RWPE1 (cell line): ENCODE measurements around the gene TIMP2.
"Not testable (repeated sequence)": the region's sequence is repeated elsewhere in the genome, so short reads cannot be mapped to it uniquely, and the experiment has no call there.

Experiments
- CTCF ChIA-PET: fragments of 350-600 bp; sonication (Branson Sonifier 250); formaldehyde crosslinking; extraction: SDS; loops from one replicate; lab custom pipeline; 2021; lab: Yijun Ruan, JAX
- POLR2A ChIA-PET: fragments of 400-600 bp; formaldehyde crosslinking; extraction: SDS; loops from one replicate; lab custom pipeline; 2020; ENCODE audit warnings: antibody characterized with exemption; ENCODE audit not compliant: low non-redundant PET; lab: Yijun Ruan, JAX
- DNase-seq: peaks from one replicate; pipeline ENCODE4 v3.0.0; 2012; ENCODE audit warnings: low spot score
- H3K27ac ChIP-seq: fragments of 450-650 bp; 2 replicates; pipeline ENCODE4 v1.5.1; 2017
- TF ChIP-seq, protein P1 (sequence below): fragments of 450-650 bp; conservative IDR thresholded peaks from 2 replicates; pipeline ENCODE4 v1.5.1; 2017; ENCODE audit warnings: low read depth, mild to moderate bottlenecking

TIMP2 gene

DNA sequence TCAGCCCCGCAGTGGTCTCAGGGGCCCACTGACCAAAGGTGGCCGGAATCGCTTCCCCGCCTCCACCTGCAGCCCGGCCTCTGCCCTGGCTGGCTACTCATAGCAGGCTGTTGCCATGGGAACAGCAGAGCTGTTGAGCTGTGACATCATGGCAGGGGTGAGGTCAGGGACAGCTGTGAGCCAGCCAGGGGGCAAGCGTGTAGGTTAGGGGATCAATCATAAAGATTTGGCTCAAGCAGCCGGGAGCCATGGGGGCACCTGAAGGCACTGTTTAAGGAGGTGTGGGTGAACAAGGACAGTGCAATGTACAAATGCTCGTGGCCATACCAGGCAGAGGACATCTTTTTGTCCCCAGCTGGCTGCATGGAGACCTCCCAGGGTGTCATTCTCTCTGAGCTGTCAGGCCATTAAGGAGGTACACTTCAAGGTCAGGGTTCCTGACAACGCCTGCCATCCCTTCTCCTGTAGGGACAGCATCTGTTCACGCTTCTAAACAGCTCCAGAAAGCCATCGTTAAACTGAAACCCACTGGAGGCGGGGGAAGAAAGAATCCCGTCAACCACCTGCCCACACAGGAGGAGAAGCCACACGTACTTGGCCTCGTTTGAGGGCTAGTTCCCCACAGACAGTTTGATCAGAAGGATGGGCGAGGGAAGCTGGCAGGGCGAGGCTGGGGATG, 21.9 kb downstream of the TIMP2 start, which contains the start of gene CEP295NL:
Gene CEP295NL, minus strand, starts transcription at position 101 of the 679 bp plus-strand sequence. CDS start 1,373 bp downstream, outside the sequence.
- POLR2A ChIA-PET = no interaction called here
- CTCF ChIA-PET = interaction anchor here (0.6 to 1.4 kb wide), 2 partner anchors 12 to 38 kb away, joined by 3 to 4 read pairs; no protein-coding TSS in a partner anchor
- peak within 1 kb of the TSS; percentile 20 for H3K27ac ChIP-seq
- no peak for DNase-seq
- TF ChIP-seq, protein P1, sequence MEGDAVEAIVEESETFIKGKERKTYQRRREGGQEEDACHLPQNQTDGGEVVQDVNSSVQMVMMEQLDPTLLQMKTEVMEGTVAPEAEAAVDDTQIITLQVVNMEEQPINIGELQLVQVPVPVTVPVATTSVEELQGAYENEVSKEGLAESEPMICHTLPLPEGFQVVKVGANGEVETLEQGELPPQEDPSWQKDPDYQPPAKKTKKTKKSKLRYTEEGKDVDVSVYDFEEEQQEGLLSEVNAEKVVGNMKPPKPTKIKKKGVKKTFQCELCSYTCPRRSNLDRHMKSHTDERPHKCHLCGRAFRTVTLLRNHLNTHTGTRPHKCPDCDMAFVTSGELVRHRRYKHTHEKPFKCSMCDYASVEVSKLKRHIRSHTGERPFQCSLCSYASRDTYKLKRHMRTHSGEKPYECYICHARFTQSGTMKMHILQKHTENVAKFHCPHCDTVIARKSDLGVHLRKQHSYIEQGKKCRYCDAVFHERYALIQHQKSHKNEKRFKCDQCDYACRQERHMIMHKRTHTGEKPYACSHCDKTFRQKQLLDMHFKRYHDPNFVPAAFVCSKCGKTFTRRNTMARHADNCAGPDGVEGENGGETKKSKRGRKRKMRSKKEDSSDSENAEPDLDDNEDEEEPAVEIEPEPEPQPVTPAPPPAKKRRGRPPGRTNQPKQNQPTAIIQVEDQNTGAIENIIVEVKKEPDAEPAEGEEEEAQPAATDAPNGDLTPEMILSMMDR = no peak

GRCh38 chr17:78902231-78902630, 23.0 kb downstream of the TIMP2 start:
- POLR2A ChIA-PET, DNase-seq: not testable (repeated sequence)
- peak overlapping the region; percentile 20 for H3K27ac ChIP-seq
- CTCF ChIA-PET = interaction anchor here (1.4 kb wide), 1 partner anchor 37 kb away, joined by 4 read pairs; no protein-coding TSS in a partner anchor

DNA sequence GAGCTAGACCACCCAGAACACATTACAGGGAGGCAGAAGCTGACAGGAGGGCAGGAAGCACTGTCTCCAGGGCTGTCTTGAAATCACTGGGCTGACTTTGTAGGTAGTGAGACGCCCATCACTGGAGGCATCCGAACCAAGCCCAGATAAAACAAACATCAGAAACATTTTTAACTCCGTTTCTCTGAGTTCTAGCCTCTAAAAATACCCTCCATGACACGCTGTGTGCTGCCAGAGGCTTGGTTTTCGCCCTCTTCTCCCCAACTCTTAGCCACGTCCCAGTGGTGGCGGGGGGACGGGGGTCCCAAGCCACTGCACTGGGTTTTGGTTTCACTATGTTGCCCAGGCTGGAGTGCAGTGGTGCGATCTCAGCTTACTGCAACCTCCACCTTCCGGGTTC, 23.4 kb downstream of the TIMP2 start:
- DNase-seq = no peak
- TF ChIP-seq, protein P1 = no peak

GRCh38 chr17:78900816-78901215, 24.4 kb downstream of the TIMP2 start:
- no peak for DNase-seq
- TF ChIP-seq, protein P1 = no peak
- CTCF ChIA-PET = interaction anchor here (1.1 kb wide), 1 partner anchor 35 kb away, joined by 3 read pairs; no protein-coding TSS in a partner anchor
- peak overlapping the region; percentile 4; the same call in 1 of the 2 replicates for H3K27ac ChIP-seq
- POLR2A ChIA-PET = no interaction called here

More for the DNA sequence above, 23.4 kb downstream of the TIMP2 start:
- CTCF ChIA-PET = no interaction called here
- POLR2A ChIA-PET = no interaction called here
- peak overlapping the region; percentile 20 for H3K27ac ChIP-seq

GRCh38 chr17:78899361-78900260, 25.6 kb downstream of the TIMP2 start:
- CTCF ChIA-PET = interaction anchor here (0.6 to 1.1 kb wide), 3 partner anchors 34 to 202 kb away, joined by 3 to 6 read pairs (median 3); no protein-coding TSS in a partner anchor
- peak overlapping the region; percentile 56 for H3K27ac ChIP-seq
- TF ChIP-seq, protein P1 = no peak
- DNase-seq = peak; percentile 59
- POLR2A ChIA-PET = no interaction called here

DNA sequence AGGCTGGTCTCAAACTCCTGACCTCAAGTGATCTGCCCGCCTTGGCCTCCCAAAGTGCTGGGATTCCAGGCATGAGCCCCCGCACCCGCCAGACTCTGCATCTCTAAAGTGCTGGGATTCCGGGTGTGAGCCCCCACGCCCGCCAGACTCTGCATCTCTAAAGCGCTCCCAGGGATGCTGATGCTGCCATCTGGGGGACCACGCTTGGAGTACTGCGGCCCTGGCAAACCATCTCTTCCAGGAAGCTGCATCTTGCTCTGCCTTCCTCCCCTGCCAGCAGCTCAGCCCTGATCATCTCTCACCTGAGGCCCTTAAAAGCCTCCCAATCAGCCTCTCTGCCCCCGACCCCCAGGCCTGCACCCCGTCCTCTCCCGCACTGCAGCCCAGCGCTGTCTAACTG, 26.2 kb downstream of the TIMP2 start:
- POLR2A ChIA-PET = no interaction called here
- TF ChIP-seq, protein P1 = no peak
- DNase-seq = no peak
- H3K27ac ChIP-seq = peak overlapping the region; percentile 56
- CTCF ChIA-PET = interaction anchor here (0.6 kb wide), 2 partner anchors 35 to 202 kb away, joined by 3 to 6 read pairs; no protein-coding TSS in a partner anchor
